Astrocyte (in vitro differentiated cells and primary cell): Measurements from ENCODE around the gene FTMT.
"Not testable (repeated sequence)": the region's sequence is repeated elsewhere in the genome, so short reads cannot be mapped to it uniquely, and the experiment has no call there.

ENCODE experiments used
- EZH2 ChIP-seq: IDR thresholded peaks from 2 replicates; pipeline ENCODE4 v1.6.1; 2012; ENCODE audit warnings: mild to moderate bottlenecking, low read length, inconsistent platforms; ENCODE audit not compliant: insufficient read depth
- TF ChIP-seq, protein P1 (sequence below): IDR thresholded peaks from 2 replicates; pipeline ENCODE4 v1.5.1; 2011; ENCODE audit warnings: low read depth, mild to moderate bottlenecking, inconsistent platforms, low read length, moderate library complexity; ENCODE audit not compliant: insufficient read depth

GRCh38 chr5:121805251-121805650, 46.4 kb upstream of the FTMT start:
- TF ChIP-seq, protein P1, sequence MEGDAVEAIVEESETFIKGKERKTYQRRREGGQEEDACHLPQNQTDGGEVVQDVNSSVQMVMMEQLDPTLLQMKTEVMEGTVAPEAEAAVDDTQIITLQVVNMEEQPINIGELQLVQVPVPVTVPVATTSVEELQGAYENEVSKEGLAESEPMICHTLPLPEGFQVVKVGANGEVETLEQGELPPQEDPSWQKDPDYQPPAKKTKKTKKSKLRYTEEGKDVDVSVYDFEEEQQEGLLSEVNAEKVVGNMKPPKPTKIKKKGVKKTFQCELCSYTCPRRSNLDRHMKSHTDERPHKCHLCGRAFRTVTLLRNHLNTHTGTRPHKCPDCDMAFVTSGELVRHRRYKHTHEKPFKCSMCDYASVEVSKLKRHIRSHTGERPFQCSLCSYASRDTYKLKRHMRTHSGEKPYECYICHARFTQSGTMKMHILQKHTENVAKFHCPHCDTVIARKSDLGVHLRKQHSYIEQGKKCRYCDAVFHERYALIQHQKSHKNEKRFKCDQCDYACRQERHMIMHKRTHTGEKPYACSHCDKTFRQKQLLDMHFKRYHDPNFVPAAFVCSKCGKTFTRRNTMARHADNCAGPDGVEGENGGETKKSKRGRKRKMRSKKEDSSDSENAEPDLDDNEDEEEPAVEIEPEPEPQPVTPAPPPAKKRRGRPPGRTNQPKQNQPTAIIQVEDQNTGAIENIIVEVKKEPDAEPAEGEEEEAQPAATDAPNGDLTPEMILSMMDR = not testable (repeated sequence)
- TF ChIP-seq EZH2 = not testable (repeated sequence)
